Measurements from ENCODE around the gene SERPINA12.

DNA sequence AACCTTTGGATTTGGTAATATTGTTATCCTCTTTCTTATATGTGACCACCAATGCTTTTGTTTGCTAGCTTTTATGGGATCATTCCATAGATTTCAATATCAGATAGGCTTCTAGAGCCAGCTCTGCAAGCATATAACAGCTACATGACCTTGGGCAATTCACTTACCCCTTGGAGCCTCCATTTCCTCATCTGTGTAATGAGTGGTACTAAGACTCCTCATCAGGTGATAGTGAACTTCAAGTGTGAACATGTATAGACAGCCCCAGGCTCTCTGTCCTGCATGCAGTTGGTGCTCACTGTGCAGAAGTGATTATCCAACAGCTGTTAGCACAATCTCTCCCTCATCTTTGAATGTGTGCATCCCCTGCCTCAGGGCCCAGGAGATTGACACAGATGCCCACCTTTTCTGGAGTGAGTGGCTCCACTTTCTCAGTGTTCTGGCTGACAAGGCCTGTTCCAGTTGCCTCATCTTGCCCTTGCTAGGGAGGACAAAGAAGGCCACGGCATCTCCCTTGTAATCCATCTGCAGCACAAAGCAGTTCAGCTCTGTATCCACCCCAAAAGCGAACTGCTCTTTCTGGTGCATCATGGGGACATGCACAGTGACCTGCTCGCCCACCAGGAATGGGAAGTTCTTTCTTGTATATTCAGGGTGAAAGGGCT, 42.4 kb downstream of the SERPINA12 start:
- TF ChIP-seq, protein P1, sequence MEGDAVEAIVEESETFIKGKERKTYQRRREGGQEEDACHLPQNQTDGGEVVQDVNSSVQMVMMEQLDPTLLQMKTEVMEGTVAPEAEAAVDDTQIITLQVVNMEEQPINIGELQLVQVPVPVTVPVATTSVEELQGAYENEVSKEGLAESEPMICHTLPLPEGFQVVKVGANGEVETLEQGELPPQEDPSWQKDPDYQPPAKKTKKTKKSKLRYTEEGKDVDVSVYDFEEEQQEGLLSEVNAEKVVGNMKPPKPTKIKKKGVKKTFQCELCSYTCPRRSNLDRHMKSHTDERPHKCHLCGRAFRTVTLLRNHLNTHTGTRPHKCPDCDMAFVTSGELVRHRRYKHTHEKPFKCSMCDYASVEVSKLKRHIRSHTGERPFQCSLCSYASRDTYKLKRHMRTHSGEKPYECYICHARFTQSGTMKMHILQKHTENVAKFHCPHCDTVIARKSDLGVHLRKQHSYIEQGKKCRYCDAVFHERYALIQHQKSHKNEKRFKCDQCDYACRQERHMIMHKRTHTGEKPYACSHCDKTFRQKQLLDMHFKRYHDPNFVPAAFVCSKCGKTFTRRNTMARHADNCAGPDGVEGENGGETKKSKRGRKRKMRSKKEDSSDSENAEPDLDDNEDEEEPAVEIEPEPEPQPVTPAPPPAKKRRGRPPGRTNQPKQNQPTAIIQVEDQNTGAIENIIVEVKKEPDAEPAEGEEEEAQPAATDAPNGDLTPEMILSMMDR (IDR thresholded peaks at IDR 0.05) = no peak
- TF ChIP-seq POLR2A (IDR thresholded peaks at IDR 0.05) = no peak
